Measurements from ENCODE around the gene APOM.
A peak's percentile ranks its signal among the peaks of the same experiment; 100 is the strongest.

The APOM gene

DNA sequence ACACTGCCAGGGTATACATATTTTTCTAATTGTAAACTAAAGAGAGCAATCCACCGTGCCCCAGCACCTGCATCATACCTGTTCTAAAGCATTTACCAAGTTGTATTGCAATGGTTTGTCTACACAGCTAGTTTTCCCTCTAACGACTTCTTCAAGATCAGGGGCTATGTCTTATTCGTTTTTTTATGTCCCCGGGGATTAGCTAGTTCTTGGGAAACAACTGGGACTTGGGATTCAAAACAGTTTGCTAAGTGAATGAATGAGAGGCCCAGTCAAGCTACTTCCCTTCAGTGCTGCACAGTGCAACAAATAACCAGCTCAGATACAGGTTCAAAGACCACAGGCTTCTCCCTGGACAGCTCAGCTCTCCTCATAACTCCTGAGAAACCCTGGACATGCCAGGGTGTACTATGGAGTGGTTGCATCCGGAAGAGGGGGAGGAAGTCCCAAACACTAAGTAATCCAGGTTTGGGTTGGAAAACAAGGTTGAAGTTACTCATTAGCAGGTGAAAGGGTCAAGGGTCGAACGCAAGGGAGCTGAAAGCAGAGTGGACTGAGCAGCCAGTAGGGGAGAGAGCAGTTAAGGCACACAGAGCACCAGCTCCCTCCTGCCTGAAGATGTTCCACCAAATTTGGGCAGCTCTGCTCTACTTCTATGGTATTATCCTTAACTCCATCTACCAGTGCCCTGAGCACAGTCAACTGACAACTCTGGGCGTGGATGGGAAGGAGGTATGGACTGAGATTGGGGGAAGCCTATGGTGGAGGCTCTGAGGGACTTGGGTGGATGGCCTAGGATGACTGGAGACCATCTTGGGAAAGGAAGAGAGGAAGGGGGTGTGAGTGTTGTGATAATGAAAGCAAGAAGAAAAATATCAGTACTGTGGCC, at the start of gene APOM:
TSS of gene APOM (plus strand) at position 546 of the 889 bp plus-strand sequence. CDS start at position 619, 73 bp downstream.
- no peak for DNase-seq

DNA sequence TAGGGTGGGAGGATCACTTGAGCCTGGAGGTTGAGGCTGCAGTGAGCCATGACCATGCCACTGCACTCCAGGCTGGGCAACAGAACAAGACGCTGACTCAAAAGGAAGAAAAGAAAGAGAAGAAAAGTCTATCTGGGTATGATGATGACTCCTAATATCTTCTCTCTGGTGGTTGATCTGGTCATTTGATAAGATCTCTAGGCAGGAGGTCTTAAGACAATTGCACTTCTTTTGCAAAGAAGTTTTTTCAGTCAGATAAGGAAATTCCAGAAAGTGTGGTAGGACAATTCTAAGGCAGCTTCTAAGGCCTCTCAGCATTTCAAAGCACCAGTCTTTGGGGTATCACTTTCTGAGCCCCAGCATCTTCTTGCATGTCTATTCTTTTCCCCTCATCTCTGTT, 48.4 kb upstream of the APOM start:
- no peak for DNase-seq

DNA sequence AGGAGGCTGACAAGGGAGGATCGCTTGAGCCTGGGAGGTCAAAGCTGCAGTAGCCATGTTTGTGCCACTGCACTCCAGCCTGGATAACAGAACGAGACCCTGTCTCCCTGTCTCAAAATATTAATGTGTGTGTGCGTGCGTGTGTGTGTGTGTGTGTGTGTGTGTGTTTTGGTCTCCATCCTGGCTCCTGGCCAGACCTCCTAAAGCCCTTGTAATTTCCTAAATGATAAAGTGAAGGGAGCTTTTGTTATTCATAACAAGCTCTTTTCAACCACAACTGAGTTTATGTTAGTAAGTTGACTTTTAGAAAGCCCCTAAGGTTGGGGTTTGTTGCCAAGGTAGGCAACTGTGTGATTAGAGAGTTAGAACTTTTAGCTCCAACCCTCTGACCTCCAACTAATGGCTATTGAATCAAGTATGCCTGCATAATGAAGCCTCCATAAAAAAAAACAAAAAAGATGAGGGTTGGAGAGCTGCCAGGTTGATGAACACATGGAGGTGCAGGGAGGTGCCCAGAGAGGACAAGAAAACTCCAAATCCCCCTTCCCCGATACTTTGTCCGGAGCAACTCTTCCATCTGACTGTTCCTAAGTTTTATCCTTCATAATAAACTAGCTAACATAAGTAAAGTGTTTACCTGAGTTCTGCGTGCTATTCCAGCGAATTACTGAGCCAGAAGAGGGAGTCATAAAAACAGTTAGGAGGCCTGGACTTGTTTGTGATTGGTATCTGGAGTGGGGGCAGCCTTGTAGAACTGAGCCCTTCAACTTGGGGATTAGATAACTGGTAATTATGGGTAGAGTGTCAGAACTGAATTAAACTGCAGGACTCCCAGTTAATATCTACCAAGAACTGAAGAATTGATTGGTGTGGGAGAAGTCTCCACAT, 45.9 kb upstream of the APOM start:
- DNase-seq = no peak

DNA sequence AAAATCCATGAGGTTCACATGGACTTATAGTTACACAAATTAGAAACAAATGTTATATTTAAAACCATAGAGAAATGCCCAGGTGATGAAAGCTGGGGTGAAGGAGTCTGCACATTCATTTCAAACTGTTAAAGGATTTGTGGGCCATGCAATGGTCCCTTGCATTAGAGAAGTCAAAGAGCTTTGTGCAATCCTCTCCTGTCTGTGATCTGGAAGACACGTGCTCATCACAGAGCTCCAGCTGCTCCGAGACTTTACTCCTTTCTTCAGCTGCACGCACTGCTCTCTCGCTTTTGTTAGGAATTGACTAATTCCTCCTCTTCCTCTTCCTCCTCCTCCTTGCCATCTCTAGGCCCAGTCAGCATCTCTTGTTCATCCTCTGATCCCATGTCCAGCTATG, 44.7 kb upstream of the APOM start:
- no peak for DNase-seq

DNA sequence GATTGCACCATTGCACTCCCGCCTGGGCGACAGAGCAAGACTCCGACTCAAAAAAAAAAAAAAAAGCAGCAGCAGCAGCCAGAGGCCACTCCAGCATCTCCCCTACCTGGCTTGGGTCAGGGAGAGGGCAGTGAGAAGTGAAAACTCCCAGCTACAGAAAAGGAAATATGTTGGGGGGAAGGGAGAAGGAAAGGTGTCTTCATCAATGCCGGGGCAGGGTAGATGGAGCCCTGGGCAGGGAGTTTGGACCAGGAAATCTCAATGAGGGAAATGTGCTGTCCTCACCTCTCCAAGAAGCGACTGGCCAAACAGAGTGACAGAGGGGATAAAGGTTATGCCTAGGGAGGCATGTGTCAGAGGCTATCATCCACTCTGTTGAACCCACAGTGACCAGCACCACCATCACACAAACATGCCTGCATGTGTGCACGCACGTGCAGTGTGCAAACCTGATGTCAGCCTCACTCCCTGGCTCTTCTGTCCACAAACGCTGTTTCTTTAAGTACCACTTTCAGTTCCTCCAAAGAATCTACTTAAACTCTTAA, 41.5 kb upstream of the APOM start:
- DNase-seq = no peak

DNA sequence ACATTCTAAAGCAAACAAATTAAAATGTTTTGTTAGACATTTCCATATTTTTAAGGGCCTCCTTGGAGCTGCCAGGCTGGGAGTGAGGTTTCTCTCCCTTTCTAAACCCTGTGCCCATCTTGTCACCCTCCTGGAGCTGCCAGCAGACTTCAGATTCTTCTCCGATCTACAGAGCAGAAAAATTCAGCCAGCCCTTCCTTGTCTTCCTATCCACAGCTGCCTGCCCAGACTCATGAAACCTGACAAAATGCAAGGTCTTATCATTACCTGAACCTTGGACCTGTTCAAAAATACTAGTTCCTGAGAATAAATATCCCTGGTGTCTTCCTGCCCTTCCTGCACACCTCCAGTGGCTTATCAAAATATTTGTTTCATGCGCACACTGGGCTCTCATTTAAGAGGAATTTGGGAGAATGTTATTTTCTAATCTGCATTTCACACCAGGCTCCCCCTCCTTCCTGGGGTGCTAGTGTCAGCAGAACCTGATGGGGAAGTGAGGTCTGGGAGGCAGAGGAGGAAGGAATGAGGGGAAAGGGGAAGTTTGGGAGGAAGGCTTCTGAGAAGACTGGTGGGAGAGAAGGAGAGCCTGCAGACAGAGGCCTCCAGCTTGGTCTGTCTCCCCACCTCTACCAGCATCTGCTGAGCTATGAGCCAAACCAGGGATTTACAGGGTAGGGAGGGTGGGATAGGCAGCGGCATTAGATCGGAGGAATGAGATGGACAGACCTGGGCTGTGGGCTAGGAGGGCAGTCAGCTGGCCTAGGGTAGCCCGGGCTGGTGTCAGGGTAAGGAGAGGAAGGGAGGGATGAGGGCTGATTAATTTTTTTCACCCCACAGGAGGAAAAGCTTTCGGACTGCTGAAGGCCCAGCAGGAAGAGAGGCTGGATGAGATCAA, 40.8 kb upstream of the APOM start, which contains the start of gene AIF1:
TSS of gene AIF1 (plus strand) at position 551 of the 895 bp plus-strand sequence. CDS start at position 647, 96 bp downstream.
- DNase-seq = no peak

DNA sequence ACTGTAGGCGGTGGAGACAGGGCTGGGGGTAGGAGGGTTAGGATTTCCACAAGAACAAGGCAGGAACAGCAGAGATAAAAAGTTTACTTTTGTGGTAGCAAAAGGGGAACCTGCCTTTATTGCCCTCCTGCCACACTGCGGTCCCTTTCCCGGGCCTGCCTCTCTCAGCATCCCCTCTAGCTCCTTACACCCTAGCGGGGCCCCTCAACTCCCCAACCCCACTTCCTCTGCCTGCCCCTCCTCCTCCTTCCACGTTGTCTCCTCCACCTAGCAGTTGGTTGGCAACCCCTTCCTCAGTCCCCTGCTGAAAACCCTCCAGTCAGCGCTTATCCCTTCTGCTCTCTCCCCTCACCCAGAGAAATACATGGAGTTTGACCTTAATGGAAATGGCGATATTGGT, 39.9 kb upstream of the APOM start:
- DNase-seq = no peak

DNA sequence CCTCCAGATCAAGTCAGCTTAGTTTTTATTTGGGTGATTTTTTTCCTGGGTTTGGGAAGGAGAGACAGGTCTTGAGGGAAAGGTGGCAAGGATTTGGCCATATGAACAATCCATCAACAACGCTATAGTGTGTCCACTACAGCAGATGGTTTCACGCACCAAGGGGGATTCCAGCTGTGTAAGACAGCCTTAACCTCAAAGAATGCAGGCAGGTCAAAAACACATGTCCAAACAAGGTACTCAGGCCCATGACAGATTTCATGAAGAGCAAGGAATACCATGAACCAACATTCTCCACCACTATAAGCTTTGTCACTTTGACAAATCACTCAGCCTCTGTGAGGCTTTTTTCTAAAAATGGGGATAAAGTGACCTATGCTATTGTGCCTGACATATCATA, 38.7 kb upstream of the APOM start:
- DNase-seq = no peak

DNA sequence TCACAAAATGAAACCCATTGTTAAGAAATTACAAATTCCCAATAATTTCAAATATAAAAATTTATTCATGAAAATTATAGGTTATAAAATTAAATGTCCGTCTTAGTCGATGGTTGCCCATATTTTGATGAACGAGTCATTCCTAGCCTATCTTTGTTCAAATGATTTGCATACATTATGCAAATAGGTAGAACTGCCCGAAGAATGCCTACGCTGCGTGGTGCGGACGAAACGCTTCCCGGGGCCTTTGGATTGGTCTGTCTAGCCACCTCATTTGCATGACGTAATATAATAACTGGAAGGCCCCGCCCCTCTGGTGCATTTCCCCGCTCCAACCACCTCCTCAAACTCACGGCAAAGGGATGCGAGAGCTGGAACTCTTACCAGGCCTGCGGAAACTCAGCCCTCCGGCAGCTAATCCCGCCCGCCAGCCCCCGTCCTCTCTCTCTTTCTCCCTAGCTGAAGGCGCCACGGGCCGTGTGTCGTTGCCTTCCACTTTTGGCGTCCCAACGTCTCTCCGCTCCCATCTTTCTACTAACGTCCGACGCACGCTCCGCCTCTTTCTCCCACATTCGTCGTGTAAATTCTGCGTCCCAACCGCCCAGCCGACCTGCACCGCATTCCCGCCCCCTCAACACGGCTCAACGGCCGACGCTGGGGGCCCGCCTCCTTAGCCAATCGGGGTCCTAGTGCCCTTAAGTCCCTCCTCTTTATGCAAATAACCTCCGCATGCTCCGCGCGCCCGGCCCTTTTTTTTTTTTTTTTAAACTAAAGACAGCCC, 35.7 kb upstream of the APOM start:
- peak; percentile 92 to 93 for DNase-seq

DNA sequence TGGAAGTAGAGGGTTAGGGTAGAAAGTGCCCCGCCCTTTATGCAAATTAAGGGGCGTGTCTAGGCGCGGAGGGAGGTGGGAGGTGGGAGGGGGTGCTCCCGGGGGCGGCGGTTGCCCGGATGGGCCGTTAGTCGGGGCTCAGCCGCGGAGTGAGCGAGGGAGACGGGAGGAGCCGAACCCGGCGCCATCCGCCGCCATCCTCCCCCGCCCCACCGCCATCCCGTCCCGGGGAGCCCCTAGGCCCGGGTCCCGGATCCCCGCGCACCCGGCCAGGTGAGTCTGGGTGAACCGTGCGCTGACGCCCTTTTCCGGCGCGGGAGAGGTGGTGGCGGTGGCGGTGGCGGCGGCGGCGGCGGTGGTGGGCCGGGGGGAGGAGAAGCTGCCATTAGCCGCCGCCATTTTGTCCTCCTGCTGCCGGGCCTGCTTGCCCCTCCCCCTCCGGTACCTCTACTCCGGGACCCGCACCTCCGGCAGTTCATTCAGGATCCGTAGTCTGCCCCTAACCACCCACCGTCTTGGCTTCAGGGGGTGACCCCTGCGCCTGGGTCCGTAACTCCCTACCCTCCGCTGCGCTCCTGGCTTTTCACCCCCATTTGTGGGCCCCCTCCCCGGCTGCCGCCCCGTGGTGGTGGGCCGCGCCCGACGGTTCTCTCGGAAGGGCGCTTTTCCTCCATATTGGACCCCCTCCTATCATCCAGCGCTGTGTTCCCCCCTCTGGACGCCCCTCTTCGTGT, 34.9 kb upstream of the APOM start, which contains the start of gene PRRC2A:
TSS of gene PRRC2A (plus strand) at position 130 of the 734 bp plus-strand sequence. CDS start 2,075 bp downstream, outside the sequence.
- DNase-seq = peak; percentile 97

DNA sequence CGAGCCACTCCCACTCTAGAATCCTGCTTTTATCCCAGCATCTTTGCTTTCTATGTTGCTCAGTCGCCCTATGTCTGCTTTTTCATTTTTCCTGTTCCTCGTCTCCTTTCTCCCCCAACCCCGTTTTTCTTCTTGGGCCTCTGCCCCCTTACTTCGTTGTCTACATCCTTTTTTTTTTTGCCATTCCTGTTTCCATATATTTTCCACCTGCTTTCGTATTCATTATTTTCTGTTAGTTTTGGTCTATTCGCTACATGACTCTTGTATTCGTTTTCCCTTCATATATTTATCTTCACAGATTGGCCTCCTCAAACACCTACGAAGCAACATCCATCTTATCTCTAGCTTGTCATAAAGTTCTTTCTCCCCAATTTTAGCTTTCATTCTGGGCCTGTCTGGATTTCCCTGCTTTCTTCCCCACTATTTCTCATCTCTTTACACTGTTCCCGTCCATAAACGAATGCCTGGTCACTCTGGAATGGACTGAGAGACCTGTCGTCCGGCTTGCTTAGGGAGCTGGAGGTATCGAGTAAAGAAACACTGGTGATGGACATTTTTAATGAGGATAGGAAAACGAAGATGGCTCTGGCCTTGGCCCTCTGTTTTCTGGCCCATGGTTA, 34.3 kb upstream of the APOM start:
- DNase-seq = no peak

DNA sequence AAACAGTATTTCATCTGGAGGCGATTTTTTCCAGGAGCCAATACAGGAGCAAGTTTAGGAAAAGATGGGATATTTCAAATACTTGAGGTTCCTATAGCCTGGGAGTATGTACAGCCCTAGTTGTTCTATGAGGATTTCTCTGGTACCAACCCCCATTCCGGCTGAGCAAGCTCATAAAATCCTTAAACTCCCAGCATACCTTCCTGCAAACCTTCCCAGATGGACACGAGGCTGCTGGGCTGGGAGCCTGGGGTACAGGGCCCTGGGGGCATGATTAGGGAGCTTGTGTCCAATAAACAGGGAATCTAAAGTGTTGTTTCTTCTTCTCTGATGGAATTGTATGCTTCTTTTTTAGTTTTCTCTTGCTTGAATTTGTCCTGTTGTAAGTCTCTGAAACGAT, 33.7 kb upstream of the APOM start:
- DNase-seq = no peak

DNA sequence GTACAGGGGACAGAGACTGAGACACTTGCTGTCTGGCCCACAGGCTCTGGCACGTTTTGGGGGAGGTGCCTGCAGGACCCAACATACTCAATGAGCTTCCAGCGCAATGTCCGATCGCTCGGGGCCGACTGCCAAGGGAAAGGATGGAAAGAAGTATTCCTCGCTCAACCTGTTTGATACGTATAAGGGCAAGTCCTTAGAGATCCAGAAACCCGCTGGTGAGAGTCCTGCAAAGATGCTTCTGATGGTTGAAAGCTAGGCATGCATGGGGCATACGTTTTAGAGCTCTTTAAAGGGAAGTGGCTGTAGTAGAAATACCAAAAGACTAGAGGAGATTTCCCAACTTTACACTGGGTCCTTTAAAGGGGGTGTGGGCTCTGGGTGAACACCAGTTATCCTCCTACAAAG, 33.0 kb upstream of the APOM start:
- no peak for DNase-seq

DNA sequence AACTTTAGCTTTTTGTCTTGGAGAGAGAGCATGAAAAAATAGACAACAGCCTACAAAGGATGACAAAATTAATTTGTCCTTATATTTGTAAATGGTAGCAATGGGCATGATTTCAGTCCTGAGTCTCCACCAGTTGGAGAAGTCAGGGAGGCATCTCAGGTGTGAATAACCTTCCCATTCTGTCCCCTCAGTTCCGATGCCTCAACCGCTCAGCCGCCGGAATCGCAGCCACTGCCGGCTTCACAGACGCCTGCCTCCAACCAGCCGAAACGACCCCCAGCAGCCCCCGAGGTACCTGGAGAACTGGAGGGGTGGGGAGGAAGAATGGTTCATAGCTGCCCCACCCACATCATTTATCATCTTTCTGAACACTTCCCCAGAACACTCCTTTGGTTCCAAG, 31.6 kb upstream of the APOM start:
- DNase-seq = no peak

DNA sequence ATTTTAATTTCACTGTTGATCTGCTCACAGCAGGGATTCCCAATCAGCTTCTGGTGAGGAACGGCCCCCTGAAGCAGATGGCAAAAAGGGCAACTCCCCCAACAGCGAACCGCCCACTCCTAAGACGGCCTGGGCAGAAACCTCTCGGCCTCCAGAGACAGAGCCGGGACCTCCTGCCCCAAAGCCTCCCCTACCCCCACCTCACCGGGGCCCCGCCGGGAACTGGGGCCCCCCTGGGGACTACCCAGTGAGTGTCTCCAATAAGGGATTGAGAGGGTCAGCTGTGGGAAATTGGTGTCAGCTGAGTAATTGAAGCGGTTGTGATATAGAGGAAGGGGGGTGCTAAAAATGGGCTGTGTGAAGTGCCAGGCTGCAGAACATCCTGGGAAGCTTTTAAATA, 28.7 kb upstream of the APOM start:
- no peak for DNase-seq

DNA sequence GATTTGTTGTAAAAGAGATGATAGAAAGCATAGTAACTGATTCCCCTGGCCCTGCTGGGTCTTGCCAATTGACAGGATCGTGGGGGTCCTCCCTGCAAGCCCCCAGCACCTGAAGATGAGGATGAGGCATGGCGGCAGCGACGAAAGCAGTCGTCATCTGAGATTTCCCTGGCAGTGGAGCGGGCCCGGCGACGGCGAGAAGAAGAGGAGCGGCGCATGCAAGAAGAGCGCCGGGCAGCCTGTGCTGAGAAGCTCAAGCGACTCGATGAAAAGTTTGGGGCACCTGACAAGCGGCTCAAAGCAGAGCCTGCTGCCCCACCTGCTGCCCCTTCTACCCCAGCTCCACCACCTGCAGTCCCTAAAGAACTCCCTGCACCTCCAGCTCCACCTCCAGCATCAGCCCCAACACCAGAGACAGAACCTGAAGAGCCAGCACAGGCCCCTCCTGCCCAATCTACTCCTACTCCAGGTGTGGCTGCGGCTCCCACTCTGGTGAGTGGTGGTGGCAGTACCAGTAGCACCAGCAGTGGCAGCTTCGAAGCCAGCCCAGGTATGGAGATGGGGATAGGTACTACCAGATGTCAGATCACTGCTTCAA, 27.9 kb upstream of the APOM start:
- no peak for DNase-seq

DNA sequence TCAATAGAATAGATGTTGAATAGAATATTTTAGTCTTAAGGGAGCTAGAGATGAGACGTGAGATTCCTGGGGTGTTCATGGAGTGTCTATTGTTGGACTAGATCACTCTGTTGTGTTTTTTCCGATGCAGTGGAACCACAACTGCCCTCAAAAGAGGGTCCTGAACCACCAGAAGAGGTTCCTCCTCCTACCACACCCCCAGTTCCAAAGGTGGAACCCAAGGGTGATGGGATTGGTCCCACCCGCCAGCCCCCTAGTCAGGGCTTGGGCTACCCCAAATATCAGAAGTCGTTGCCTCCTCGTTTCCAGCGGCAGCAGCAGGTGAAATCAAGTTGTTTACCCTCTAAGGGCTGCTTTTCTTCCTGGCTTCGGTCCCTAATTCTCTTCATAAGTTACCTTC, 26.7 kb upstream of the APOM start:
- no peak for DNase-seq

DNA sequence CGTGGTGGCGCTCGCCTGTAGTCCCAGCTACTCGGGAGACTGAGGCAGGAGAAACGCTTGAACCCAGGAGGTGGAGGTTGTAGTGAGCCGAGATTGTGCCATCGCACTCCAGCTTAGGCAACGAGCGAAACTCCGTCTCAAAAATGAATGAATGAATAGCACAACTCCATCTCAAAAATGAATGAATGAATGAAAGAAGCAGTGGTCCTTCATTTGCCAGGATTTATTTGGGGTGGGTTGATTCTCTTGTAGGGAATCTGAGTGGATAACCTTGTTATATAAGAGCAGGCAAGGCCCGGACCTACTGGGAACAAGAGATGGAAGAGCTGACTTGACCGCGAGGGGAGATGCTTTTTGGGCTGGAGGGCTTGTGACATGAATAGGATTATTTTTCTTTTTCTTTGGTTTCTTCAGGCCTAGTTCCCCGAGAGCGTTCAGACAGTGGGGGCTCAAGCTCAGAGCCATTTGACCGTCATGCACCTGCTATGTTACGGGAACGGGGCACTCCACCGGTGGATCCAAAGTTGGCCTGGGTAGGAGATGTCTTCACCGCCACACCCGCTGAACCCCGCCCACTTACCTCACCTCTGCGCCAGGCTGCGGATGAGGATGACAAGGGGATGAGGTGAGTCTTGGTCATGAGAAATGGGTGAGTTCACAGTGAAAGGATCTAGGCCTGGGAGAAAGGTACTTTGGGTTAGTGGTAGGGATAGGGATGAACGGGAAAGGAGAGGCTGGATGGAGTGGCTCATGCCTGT, 25.3 kb upstream of the APOM start:
- no peak for DNase-seq

DNA sequence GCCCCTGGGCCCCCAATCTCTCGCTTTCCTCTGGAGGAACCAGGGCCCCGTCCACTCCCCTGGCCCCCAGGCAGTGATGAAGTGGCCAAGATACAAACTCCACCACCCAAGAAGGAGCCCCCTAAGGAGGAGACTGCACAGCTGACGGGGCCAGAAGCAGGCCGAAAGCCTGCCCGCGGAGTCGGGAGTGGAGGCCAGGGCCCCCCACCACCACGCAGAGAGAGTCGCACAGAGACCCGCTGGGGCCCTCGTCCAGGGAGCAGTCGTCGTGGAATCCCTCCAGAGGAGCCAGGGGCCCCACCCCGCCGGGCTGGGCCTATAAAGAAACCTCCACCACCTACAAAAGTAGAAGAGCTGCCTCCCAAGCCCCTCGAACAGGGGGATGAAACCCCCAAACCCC, 24.5 kb upstream of the APOM start:
- no peak for DNase-seq

Measured in activated CD4-positive, alpha-beta T cell treated with anti-CD3 and anti-CD28 coated beads, Interleukin-2, amount 50 U/mL, for 4 hours (primary cell).